ENCODE results near the gene BIRC2.

DNA sequence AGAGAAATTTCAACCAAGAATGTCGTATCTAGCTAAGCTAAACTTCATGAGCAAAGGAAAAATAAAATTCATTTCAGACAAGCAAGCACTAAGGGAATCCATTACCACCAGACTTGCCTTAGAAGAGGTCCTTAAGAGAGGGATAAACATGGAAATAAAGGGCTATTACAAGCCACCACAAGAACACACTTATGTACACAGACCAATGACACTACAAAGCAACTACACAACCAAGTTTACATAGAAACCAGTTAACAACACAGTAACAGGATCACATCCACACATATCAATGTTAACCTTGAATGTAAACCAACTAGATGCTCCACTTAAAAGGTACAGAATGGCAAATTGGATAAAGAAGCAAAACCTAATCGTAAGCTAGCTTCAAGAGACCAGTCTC lies 67.5 kb downstream of the BIRC2 start:
- TF ChIP-seq, protein P1, sequence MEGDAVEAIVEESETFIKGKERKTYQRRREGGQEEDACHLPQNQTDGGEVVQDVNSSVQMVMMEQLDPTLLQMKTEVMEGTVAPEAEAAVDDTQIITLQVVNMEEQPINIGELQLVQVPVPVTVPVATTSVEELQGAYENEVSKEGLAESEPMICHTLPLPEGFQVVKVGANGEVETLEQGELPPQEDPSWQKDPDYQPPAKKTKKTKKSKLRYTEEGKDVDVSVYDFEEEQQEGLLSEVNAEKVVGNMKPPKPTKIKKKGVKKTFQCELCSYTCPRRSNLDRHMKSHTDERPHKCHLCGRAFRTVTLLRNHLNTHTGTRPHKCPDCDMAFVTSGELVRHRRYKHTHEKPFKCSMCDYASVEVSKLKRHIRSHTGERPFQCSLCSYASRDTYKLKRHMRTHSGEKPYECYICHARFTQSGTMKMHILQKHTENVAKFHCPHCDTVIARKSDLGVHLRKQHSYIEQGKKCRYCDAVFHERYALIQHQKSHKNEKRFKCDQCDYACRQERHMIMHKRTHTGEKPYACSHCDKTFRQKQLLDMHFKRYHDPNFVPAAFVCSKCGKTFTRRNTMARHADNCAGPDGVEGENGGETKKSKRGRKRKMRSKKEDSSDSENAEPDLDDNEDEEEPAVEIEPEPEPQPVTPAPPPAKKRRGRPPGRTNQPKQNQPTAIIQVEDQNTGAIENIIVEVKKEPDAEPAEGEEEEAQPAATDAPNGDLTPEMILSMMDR (IDR thresholded peaks at IDR 0.05), result no peak
- no peak for TF ChIP-seq EP300 (IDR thresholded peaks at IDR 0.05)
- TF ChIP-seq POLR2A (IDR thresholded peaks at IDR 0.05), result no peak
